Osteoblast (primary cell): ENCODE measurements around the gene IRS4. TPM values are rescaled to one million over a fixed set of nuclear protein-coding genes. Genes with fewer than 3 reads are reported as not detected.

ENCODE experiments used
- DNase-seq: peaks from one replicate; pipeline ENCODE4 v3.0.0; 2011; ENCODE audit warnings: low spot score, mixed read lengths; ENCODE audit not compliant: insufficient read length; ENCODE audit errors: missing footprints
- H2AFZ ChIP-seq: 2 replicates; pipeline ENCODE4 v1.6.0; 2011; ENCODE audit warnings: mild to moderate bottlenecking, low read length
- H3K27ac ChIP-seq: 2 replicates; pipeline ENCODE4 v1.5.1; 2011; ENCODE audit warnings: mild to moderate bottlenecking, low read depth, low read length, moderate library complexity
- H3K27me3 ChIP-seq: 2 replicates; pipeline ENCODE4 v1.6.0; 2012; ENCODE audit warnings: mild to moderate bottlenecking, control low read depth, inconsistent platforms, low read length, moderate library complexity; ENCODE audit not compliant: insufficient read depth
- H3K36me3 ChIP-seq: 2 replicates; pipeline ENCODE4 v1.5.1; 2011; ENCODE audit warnings: mild to moderate bottlenecking, low read length, control low read depth, moderate library complexity; ENCODE audit not compliant: insufficient read depth
- H3K4me1 ChIP-seq: 2 replicates; pipeline ENCODE4 v1.5.1; 2011; ENCODE audit warnings: mild to moderate bottlenecking, low read length, control low read depth, moderate library complexity; ENCODE audit not compliant: insufficient read depth
- H3K4me2 ChIP-seq: 2 replicates; pipeline ENCODE4 v1.6.0; 2011; ENCODE audit warnings: mild to moderate bottlenecking, low read length; ENCODE audit not compliant: insufficient read depth
- H3K4me3 ChIP-seq: fragments of 200-600 bp; sonication (generic); 3 replicates; pipeline ENCODE4 v1.5.1; 2012; ENCODE audit warnings: mild to moderate bottlenecking, low read length, inconsistent platforms; ENCODE audit not compliant: insufficient read depth
- H3K79me2 ChIP-seq: 2 replicates; pipeline ENCODE4 v1.6.0; 2012; ENCODE audit warnings: mild to moderate bottlenecking, low read length, control low read depth, inconsistent platforms; ENCODE audit not compliant: insufficient read depth
- H3K9me3 ChIP-seq: 2 replicates; pipeline ENCODE4 v1.5.1; 2011; ENCODE audit warnings: low read depth, low read length, control low read depth
- H4K20me1 ChIP-seq: 2 replicates; pipeline ENCODE4 v1.6.0; 2012; ENCODE audit warnings: mild to moderate bottlenecking, low read length, control low read depth; ENCODE audit not compliant: insufficient read depth
- CTCF ChIP-seq: IDR thresholded peaks from 2 replicates; pipeline ENCODE4 v1.5.1; 2011; ENCODE audit warnings: mild to moderate bottlenecking, low read depth, low read length, moderate library complexity; ENCODE audit errors: extremely low read depth
- total RNA-seq: library from RNA; depleted of rRNA; stranded (reverse); fragments of >200 nt; gene quantifications from 2 replicates; pipeline ENCODE4 v1.2.3, GENCODE V29; 2012

Gene IRS4
- total RNA-seq, 1 donor, result not detected

GRCh38 chrX:108699368-108699767 is 37.0 kb downstream of the IRS4 start:
- TF ChIP-seq CTCF, result peak; percentile 41
- Histone ChIP-seq H3K9me3 (no peaks in the 10 kb centered on the region), H3K36me3 (no peaks in the 10 kb centered on the region), H2AFZ (no peak overlapping the region), H4K20me1 (no peaks in the 10 kb centered on the region), H3K27me3 (peaks cover 8% of the 10 kb centered on the region), H3K4me3 (no peak overlapping the region), H3K79me2 (no peaks in the 10 kb centered on the region), H3K4me1 (no peaks in the 10 kb centered on the region), H3K27ac (no peak overlapping the region), H3K4me2 (no peak overlapping the region)
- peak; percentile 61 for DNase-seq

- TF ChIP-seq CTCF, result no peak
- no peaks in the 10 kb centered on the region for H4K20me1 ChIP-seq
- no peak overlapping the region for H3K27ac ChIP-seq
- H3K4me3 ChIP-seq, result no peak overlapping the region
- no peaks in the 10 kb centered on the region for H3K4me1 ChIP-seq
- H3K27me3 ChIP-seq, result peaks cover 8% of the 10 kb centered on the region
- no peak for DNase-seq
- H3K79me2 ChIP-seq, result no peaks in the 10 kb centered on the region
- H3K36me3 ChIP-seq, result no peaks in the 10 kb centered on the region
- H3K4me2 ChIP-seq, result no peak overlapping the region
- no peak overlapping the region for H2AFZ ChIP-seq
- H3K9me3 ChIP-seq, result no peaks in the 10 kb centered on the region
Observed at GRCh38 chrX:108696690-108697089, 39.7 kb downstream of the IRS4 start.
